Stimulated activated CD8-positive, alpha-beta memory T cell treated with anti-CD3 and anti-CD28 coated beads, Interleukin-4, amount 100 ng/mL, for 24 hours (primary cell): ENCODE results near the gene ENSA.
A peak's percentile ranks its signal among the peaks of the same experiment; 100 is the strongest.
"Not testable (repeated sequence)": the region's sequence is repeated elsewhere in the genome, so short reads cannot be mapped to it uniquely, and the experiment has no call there.

Experiments used
- DNase-seq: peaks from one replicate; pipeline ENCODE4 v3.0.0-alpha.2; 2020; ENCODE audit warnings: low read depth

ENSA gene

DNA sequence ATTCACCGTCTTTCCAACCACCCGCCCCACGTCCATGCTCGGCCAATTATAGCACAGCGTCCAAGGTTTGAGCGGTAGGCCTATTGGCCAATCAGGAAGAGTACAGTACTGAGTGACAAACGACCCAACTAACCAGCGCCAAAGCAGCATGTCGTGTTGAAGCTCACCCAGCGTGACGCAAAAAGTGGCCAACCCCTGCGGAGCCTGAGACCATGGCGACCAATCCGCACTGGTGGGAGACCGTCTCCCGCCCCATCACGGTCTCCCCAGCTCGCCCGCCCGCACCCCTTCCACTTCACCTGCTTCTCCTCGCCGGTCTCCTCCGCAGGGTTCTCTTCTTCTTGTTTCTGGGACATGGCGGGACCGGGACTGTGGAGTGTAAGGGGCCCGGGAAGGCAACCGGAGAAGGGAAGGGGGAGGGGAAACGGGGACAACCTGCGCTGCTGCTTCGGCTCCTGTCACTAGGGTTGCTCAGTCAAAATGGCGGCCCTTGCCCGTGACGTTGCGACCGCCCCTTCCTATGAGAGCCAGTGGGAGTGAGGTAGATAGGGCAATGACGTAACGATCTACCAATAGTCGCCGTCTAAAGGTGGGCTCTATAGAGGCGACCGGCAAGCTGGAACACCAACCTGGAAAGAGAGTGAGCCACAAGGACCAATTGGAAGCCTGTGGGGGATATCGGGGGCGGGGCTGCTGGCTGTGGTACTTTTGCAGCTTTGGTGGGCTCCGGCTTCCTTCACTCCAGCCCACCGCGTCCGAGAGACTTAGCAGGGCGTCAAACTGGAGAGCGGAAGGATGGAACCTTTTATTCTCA is at the start of gene ENSA:
Gene ENSA, minus strand, starts transcription at position 498 of the 814 bp plus-strand sequence. Its CDS starts 142 bp downstream, at position 356.
- DNase-seq, result peak; percentile 91

DNA sequence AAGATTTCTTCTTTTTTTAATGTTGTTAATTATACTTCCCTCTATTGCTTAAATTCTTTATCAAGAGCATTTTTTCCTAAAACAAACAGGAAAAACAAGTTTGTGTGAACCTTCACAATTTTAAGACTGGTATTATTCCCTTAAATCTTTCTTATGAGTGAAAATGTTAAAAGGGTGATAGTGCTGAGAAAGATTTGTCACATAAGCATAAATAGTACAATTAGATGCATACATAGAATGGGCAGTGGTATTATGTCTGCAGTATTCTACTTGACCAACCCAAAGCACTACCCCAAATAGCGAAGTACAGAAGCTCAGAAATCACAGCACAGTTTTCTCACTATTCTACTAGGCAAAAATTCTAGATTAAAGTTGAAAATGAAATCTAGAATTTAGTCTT is 49.6 kb upstream of the ENSA start:
- DNase-seq, result no peak

DNA sequence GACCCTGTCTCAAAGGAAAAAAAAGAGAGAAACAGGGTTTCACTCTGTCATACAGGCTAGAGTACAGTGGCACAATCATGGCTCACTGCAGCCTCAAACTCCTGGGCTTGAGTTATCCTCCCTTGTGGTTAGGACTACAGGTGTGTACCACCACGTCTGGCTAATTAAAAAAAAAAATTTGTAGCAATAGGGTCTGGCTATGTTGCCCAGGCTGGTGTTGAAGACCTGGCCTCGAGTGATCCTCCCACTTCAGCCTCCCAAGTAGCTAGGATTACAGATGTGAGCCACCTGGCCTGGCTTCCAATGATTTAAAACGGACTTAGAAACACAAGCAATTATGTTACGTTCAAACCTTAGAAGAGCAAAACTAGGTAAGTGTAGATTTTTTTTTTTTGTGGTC is 45.5 kb upstream of the ENSA start:
- DNase-seq, result no peak

DNA sequence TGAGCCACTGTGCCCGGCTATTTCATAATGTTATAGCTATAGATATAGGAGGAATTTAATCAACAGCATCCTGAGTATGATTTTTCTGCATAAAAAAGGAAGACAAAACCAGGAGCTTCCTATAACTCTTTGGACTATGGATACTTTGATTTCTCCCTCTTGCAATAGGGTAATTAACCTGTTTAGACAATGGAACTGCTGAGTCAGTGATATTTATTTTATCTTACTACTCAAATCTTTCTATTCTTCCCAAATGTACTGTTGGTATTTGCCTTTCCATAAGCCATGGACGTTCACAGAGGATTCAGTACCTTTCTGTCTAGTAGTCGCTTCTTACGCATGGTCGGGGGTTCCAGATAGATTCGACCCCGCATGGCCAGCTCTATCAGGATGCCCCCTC is 33.9 kb upstream of the ENSA start:
- no peak for DNase-seq

DNA sequence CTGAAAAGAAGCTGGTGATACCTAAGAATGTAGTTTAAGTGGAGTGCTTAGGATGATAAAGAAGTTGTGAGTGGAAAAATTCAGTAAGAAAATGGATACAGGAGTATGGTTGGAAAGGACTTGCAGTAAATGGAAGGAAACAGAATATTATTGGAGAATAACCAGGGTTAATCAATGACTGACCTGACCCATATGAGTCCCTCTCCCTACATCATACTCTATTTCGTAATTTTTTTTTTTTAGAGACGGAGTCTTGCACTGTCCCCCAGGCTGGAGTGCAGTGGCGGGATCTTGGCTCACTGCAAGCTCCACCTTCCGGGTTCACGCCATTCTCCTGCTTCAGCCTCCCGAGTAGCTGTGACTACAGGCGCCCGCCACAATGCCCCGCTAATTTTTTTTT is 33.4 kb upstream of the ENSA start:
- DNase-seq, result no peak

DNA sequence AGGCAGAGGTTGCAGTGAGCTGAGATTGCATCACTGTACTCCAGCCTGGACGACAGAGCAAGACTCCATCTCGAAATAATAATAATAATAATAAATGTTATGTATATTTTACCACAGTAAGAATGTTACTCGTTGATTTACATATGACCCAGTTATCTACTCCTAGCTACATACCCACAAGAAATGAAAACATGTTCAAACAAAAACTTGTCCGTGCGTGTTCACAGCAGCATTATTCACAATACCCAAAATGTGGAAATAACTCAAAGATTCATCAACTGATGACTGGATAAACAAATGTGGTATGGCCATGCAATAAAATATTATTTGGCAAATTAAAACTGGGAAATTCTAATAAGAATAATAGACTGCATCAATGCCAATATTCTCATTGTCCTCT is 31.7 kb upstream of the ENSA start:
- DNase-seq, result no peak

DNA sequence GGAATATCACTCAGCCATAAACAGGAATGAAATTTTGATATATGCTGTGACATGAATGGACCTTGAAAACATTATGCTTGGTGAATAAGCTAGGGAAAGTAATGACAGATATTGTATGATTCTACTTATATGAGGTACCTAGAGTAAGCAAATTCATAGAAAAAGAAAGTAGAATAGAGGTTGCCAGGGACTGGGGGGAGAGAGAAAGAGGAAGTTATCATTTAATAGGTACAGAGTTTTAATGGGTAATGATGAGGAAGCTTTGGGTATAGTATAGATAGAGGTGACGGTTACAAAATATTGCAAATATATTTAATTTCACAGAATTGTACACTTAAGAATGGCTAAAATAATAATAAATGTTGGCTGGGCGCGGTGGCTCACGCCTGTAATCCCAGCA is 31.2 kb upstream of the ENSA start:
- DNase-seq, result no peak

GRCh38 chr1:150657064-150657463 is 27.7 kb upstream of the ENSA start:
- DNase-seq, result not testable (repeated sequence)

DNA sequence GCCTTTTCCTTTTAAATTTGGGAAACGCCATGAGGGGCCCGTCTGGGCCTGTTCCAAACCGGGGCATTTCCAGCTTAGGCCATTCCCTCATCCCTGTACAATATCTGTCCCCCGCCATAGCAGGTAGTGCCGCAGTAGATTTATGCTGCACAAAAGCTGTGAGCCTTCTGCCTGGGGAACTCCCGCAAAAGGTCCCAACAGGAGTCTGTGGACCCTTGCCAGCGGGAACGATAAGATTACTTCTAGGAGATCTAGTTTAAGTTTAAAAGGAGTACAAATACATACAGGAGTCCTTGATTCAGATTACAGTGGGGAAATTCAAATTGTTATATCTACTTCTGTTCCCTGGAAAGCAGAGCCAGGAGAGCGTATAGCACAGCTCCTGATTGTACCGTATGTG is 25.2 kb upstream of the ENSA start:
- DNase-seq, result not testable (repeated sequence)

GRCh38 chr1:150650193-150650592 is 20.8 kb upstream of the ENSA start:
- DNase-seq, result no peak

DNA sequence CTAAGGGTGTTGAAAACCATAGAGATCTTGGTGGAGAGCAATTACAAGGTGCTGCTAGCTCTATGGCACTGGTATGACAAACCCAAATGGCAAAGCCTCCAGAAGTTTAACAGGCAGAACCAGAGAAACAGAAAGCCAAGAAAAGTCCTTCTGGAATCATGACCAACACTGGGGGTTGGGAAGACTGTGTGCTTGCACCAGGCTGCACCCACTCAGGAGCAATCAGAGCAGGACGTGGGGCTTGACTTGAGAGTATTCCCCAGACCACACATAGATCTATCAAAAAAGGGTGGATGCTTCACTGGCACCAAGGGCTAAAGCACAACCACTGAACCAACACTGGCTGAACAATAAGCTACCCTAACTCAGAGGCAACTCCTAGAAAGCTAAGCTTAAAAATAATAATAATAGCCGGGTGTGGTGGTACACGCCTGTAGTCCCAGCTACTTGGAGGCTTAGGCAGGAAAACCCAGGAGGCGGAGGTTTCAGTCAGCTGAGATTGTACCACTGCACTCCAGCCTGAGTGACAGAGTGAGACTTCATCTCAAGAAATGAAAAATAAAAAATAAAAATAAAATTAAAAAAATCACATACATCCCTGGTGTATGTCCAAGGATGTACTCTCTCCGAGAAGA is 20.1 kb upstream of the ENSA start:
- no peak for DNase-seq

DNA sequence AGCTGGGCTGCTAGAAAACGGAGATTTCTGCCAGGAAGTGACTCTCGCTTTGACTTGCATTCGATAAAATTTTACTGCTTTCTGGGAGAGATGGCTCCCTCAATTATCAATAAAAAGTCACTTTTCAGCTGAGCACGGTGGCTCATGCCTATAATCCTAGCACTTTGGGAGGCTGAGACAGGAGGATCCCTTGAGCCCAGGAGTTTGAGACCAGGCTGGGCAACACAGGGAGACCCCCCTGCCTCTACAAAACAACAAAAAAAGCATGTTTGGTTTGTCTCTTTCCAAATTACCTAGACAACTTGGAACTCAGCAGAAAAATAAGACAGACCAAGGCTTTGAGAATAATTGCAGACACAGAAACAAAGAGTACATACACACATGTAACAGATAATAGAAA is 12.9 kb upstream of the ENSA start:
- no peak for DNase-seq

DNA sequence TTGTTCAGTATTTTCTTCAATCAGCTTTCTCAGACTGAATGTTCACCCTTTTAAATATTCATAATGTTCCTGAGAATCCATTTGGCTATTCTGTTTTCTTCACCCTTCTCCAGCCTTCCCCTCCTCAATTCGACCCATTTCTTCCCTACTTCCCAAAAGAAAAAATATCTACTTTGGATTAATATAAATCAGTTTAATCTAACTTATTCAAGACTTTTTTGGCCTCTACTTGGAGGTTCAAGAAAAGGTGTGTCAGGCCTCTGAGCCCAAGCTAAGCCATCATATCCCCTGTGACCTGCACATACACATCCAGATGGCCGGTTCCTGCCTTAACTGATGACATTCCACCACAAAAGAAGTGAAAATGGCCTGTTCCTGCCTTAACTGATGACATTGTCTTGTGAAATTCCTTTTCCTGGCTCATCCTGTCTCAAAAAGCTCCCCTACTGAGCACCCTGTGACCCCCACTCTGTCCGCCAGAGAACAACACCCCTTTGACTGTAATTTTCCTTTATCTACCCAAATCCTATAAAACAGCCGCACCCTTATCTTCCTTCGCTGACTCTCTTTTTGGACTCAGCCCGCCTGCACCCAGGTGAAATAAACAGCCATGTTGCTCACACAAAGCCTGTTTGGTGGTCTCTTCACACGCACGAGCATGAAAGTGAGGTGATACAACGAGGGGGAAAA is 11.9 kb upstream of the ENSA start:
- DNase-seq, result not testable (repeated sequence)

DNA sequence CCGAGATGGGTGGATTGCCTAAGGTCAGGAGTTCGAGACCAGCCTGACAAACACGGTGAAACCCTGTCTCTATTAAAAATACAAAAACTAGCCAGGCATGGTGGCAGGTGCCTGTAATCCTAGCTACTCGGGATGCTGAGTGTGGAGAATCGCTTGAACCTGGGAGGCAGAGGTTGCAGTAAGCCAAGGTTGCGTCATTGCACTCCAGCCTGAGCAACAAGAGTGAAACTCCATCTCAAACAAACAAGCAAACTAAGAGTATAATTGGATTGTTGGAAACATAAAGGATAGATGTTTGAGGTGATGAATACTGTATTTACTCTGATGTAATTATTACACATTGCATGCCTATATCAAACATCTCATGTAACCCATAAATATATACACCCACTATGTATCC is 9.0 kb upstream of the ENSA start:
- not testable (repeated sequence) for DNase-seq

DNA sequence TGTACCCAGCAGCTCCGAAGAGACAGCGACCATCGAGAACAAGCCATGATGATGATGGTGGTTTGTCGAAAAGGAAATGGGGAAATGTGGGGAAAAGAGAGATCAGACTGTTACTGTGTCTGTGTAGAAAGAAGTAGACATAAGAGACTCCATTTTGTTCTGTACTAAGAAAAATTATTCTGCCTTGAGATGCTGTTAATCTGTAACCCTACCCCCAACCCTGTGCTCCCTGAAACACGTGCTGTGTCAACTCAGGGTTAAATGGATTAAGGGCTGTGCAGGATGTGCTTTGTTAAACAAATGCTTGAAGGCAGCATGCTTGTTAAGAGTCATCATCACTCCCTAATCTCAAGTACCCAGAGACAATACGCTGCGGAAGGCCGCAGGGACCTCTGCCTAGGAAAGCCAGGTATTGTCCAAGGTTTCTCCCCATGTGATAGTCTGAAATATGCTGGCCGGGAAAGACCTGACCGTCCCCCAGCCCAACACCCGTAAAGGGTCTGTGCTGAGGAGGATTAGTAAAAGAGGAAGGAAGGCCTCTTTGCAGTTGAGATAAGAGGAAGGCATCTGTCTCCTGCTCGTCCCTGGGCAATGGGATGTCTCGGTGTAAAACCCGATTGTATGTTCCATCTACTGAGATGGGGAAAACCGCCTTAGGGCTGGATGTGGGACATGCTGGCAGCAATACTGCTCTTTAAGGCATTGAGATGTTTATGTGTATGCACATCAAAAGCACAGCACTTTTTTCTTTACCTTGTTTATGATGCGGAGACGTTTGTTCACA is 5.6 kb upstream of the ENSA start:
- not testable (repeated sequence) for DNase-seq

- no peak for DNase-seq
Observed at GRCh38 chr1:150628766-150629114, 672 bp downstream of the ENSA start.

DNA sequence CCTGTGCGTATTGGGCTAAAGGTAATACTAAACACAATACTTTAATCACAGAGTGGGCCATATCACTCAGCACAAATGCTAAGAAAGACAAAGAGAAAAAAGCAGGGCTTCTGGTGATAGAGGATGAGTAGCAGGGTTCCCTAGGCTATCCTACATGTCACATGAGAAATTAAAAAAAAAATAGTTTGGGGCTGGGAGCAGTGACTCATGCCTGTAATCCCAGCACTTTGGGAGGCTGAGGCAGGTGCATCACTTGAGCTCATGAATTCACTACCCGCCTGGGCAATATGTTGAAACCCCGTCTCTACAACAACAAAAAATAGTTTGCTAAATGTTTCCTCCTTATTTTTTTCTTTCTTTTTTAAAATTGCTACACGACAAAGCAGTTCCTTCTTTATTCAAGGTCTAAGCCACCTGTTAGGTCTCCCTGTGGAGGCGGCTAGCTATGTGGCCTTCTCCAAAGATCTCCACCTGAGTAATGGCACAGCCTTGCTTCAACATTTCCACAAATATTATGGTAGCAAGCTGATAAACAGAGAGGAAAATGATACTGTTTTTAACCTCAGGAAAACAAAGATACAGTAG is 1.5 kb downstream of the ENSA start:
- DNase-seq, result no peak

GRCh38 chr1:150626150-150626549 is 3.3 kb downstream of the ENSA start:
- DNase-seq, result no peak

DNA sequence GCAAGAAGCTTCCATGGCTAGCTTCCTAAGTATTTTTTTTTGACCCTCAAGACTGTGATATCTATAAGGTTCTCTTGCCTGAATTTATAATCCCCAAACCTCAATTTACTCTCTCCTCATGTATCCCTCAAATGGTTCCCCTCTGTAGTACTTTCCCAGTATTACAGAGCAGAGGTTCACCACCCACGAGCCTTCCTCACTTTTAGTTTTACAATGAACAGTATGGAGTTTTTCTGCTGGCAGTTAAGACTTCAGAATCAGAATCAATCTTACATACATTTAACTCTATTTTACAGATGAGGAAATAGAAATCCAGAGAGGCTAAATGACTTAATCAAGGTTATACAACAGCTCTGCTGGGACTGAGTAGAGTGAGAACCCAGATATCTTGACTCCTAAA is 4.9 kb downstream of the ENSA start:
- not testable (repeated sequence) for DNase-seq

DNA sequence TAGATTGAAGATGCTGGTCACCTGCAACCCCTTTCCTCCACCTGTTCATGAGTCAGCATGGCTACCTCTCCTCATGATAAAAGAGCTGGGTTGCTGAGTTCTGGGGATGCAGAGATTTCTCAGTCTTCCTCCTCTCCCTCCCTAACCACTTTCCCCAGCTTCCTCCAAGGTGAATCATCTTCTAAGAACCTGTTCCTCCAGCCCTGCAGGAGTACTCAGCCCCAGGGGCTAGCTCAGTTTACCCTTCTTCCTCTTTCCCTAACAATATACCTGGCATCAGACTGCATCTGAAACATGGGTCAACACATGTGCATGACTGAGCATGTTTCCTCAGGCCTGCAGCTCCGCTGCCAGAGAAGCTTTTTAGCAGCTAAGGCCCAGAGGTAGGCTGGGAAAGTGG is 5.3 kb downstream of the ENSA start:
- DNase-seq, result not testable (repeated sequence)

GRCh38 chr1:150622303-150622975 is 7.0 kb downstream of the ENSA start:
- DNase-seq, result no peak
